Measurements from ENCODE around the gene GGCX.

DNA sequence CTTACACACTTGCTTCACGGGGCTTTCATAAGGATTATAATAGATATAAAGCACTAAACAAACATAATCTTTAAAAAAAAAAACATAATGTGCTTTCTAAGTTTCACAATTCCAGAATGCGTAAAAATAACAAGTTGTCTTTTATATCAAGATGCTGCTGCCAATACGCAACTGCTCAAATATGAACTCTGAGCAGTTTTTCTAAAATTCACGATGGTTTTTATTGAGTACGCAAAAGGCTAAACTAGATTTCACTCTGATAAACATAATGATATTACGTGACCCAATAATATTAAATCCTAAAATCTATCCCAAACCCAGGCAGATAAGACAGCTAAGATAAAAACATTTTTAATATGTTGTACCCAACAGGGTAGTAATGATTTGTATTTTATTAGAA lies 47.0 kb downstream of the GGCX start:
- TF ChIP-seq, protein P1, sequence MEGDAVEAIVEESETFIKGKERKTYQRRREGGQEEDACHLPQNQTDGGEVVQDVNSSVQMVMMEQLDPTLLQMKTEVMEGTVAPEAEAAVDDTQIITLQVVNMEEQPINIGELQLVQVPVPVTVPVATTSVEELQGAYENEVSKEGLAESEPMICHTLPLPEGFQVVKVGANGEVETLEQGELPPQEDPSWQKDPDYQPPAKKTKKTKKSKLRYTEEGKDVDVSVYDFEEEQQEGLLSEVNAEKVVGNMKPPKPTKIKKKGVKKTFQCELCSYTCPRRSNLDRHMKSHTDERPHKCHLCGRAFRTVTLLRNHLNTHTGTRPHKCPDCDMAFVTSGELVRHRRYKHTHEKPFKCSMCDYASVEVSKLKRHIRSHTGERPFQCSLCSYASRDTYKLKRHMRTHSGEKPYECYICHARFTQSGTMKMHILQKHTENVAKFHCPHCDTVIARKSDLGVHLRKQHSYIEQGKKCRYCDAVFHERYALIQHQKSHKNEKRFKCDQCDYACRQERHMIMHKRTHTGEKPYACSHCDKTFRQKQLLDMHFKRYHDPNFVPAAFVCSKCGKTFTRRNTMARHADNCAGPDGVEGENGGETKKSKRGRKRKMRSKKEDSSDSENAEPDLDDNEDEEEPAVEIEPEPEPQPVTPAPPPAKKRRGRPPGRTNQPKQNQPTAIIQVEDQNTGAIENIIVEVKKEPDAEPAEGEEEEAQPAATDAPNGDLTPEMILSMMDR (conservative IDR thresholded peaks at IDR 0.05; ENCODE audit: low read depth, low read length): no peak
- TF ChIP-seq MXI1 (IDR thresholded peaks at IDR 0.05; ENCODE audit: borderline replicate concordance, low read depth, low read length): no peak
- TF ChIP-seq RCOR1 (IDR thresholded peaks at IDR 0.05; ENCODE audit: insufficient replicate concordance, low read length): no peak

Data from IMR-90 (cell line).